NCI-H774 (cell line): Measurements from ENCODE around the gene EMB.
"Not testable (repeated sequence)": the region's sequence is repeated elsewhere in the genome, so short reads cannot be mapped to it uniquely, and the experiment has no call there.

Source experiments
- DNase-seq: peaks from one replicate; lab custom pipeline; 2025; lab: John Stamatoyannopoulos, UW

The EMB gene

DNA sequence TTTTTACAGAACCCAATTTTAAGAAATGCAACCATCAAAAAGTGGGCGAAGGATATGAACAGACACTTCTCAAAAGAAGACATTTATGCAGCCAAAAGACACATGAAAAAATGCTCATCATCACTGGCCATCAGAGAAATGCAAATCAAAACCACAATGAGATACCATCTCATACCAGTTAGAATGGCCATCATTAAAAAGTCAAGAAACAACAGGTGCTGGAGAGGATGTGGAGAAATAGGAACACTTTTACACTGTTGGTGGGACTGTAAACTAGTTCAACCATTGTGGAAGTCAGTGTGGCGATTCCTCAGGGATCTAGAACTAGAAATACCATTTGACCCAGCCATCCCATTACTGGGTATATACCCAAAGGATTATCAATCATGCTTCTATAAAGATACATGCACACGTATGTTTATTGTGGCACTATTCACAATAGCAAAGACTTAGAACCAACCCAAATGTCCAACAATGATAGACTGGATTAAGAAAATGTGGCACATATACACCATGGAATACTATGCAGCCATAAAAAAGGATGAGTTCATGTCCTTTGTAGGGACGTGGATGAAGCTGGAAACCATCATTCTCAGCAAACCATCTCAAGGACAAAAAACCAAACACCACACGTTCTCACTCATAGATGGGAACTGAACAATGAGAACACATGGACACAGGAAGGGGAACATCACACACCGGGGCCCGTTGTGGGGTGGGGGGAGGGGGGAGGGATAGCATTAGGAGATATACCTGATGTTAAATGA is 19.7 kb downstream of the EMB start:
- not testable (repeated sequence) for DNase-seq

DNA sequence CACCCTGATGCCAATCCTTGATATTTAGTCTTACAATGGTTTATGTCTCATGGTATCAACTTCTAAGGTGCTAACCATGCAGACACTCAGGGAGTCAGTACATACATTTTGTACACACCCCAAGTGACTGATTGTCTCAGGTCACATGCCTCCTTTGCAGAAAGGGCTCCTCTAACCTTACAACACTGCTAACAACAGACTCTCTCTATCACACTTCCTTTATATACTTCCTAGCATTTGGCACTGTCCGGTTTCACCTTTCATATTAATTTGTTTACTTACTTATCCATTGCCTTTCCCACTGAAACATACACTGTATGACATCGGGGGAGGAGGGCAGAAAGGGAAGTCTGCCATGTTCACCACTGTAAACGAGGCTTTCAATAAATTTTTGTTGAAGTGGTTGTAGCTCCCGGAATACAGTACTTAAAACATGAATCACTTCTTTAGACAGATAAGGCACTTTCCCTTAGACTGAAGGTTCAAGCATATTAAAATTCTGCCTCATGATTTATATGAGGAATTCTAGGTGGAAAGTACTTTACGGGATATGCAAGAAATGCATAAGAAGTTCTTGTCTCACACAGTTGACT is 20.6 kb downstream of the EMB start:
- no peak for DNase-seq

DNA sequence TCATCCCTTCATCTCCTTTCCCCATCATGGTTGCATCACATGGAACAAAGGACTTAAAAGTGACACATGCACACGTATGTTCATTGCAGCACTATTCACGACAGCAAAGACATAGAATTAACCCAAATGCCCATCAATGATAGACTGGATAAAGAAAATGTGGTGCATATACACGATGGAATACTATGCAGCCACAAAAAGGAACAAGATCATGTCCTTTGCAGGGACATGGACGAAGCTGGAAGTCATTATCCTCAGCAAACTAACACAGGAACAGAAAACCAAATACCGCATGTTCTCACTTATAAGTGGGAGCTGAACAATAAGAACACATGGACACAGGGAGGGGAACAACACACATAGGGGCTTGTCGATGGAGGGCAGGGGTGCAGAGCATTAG is 21.4 kb downstream of the EMB start:
- DNase-seq: not testable (repeated sequence)

DNA sequence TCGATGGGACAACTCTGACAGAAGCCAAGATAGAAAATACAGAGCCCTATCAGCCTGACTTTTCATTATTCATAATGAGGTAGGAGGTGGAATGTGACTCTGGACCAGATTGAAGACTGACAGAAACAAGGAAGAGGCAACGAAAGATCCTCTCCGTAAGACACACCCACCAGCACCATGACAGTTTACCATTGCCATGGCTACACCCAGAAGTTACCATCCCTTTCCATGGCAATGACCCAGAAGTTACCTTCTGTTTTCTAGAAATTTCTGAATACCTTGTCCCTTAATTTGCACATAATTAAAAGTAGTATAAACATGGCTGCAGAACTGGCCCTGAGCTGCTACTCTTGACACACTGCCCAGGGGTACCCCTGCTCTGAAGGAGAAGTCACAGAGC is 24.5 kb downstream of the EMB start:
- not testable (repeated sequence) for DNase-seq

DNA sequence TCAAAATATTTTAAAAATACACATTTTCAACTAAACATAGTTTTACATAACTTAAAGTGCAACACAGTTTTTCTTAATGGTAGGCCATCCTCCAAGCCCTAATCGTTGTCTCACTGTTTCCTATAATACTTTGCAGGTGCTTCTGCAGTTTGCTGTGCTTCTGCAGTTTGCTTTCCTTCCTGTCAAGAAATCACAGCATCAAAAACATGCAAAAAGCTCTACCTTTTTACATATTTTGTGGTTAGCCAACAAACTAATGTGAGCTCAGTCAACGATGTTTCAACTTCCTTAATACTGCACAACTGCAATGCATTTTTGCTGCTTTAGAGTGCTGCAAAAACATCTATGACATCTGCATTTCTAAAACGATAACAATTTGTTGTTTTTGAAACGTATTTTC is 25.2 kb downstream of the EMB start:
- no peak for DNase-seq

DNA sequence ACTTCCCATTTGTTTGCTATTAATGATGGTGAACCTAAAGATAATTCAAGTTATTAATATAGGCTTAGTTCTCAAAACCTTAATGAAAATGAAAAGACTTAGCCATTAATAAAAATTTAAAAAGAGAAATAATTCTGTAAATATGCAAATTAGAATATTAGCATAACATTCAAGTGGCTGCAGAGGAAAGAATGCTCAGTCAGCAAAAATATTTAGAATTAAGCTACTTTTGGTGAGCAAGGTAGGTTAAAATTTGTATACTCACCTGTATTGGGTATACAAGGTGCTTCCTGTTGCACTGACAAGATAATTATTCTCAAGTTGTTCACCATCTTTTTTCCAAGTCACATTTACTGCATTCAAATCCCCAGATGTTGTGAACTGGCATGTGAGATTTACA is 30.2 kb downstream of the EMB start:
- not testable (repeated sequence) for DNase-seq

DNA sequence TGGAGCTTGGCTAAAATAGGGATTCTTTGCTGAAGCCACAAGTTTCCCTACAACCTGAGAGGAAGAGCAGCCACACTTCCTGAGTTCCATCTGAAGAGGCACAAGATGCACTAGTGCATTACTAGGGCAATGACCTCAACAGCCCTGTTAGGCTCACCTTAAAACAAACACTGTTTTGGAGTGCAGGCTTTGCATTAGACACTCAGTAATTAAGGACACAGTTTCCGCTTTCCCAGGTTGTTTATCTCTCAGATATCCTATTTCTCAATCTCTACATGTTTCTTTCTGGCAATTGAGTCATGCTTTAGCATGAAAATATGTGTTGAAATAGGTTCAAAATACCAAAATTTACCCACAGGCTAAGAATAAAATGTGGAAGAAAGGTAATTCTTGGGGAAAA is 34.2 kb downstream of the EMB start:
- DNase-seq: no peak

DNA sequence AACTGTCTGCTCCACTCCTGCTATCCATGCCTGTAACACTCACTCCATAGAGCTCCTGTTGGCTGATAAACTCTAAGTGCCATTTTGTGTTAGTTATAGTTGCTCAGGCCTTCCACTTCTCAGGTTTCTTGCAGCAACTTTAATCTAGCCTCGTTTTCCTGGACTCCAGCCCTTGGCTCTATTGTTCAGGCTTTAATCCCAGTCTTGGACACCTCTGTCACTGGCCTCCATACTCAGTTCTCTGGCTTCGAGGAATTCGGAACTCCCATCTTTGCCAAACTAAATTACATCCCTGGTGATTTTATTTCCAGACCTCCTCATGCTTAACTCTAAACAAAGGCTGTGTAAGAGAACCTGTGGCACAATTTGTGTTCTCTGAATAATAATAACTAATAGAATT is 39.8 kb downstream of the EMB start:
- no peak for DNase-seq

DNA sequence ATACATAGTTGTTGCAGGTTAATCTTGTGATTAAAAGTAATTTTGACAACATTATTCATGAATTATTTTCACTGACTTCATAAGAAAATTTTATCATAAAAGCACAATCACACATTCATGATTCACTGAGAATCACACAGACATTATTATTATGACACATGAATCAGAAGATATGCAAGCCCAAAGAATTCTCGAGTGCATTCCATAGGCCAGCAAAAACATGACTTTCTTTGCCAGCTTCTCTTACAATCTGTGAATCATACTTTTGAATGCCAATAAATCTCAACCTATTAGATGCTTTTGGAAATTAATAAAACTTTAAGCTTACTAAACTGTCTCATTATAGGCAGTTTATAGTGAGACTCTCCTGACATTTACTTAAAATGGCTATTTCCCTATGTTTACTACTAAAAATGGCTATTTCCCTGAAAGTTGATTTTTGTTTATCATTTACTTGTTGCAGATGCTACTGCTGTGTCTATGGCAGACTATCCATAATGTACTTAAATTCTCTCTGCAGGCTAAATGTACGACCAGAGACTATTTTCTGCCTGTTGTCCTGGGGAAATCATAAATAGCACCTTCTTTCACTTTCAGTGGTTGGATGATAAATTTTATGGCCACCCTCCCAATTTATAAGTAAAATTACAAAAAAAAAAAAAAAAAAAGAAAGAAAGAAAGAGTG is 47.0 kb downstream of the EMB start:
- DNase-seq: not testable (repeated sequence)

DNA sequence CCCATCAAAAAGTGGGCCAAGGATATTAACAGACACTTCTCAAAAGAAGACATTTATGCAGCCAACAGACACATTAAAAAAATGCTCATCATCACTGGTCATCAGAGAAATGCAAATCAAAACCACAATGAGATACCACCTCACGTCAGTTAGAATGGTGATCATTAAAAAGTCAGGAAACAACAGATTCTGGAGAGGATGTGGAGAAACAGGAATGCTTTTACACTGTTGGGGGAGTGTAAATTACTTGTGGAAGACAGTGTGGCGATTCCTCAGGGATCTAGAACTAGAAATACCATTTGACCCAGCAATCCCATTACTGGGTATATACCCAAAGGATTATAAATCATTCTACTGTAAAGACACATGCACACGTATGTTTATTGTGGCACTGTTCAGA is 48.8 kb downstream of the EMB start:
- DNase-seq: not testable (repeated sequence)

DNA sequence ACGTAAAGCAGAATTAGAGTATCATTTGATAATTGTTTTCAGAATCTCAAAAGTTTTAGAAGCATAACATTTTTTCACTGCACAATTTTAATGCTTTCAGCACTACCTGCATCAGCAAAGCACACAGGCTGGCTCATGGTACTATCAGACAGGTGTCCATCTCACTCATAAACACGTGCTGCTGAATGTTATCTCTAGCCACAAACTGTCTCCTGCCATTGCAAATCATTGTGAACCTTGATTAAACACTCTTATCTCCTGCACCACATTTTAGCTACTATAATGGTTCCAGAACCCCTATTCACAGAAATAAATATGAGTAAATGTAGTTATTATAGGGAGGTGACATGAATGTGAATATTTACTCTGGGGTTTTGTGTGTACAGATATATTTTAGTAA is 56.7 kb downstream of the EMB start:
- not testable (repeated sequence) for DNase-seq

DNA sequence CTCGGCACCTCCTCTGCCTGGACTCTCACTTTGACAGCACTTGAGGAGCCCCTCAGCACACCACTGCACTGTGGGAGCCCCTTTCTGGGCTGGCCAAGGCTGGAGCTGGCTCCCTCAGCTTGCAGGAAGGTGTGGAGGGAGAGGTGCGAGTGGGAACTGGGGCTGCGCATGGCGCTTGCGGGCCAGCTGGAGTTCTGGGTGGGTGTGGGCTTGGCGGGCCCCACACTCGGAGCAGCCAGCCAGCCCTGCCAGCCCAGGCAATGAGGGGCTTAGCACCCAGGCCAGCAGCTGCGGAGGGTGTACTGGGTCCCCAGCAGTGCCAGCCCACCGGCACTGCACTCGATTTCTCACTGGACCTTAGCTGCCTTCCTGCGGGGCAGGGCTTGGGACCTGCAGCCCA is 64.4 kb downstream of the EMB start:
- DNase-seq: not testable (repeated sequence)

DNA sequence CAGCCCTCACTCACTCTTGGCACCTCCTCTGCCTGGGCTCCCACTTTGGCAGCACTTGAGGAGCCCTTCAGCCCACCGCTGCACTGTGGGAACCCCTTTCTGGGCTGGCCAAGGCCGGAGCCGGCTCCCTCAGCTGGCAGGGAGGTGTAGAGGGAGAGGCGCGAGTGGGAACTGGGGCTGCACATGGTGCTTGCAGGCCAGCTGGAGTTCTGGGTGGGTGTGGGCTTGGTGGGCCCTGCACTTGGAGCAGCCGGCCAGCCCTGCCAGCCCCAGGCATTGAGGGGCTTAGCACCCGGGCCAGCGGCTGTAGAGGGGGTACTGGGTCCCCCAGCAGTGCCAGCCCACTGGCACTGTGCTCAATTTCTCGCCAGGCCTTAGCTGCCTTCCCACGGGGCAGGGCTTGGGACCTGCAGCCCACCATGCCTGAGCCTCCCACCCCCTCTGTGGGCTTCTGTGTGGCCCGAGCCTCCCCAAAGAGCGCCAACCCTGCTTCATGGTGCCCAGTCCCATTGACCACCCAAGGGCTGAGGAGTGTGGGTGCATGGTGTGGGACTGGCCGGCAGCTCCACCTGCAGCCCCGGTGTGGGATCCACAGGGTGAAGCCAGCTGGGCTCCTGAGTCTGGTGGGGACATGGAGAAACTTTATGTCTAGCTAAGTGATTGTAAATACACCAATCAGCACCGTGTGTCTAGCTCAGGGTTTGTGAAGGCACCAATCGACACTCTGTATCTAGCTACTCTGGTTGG is 71.6 kb downstream of the EMB start:
- DNase-seq: not testable (repeated sequence)

DNA sequence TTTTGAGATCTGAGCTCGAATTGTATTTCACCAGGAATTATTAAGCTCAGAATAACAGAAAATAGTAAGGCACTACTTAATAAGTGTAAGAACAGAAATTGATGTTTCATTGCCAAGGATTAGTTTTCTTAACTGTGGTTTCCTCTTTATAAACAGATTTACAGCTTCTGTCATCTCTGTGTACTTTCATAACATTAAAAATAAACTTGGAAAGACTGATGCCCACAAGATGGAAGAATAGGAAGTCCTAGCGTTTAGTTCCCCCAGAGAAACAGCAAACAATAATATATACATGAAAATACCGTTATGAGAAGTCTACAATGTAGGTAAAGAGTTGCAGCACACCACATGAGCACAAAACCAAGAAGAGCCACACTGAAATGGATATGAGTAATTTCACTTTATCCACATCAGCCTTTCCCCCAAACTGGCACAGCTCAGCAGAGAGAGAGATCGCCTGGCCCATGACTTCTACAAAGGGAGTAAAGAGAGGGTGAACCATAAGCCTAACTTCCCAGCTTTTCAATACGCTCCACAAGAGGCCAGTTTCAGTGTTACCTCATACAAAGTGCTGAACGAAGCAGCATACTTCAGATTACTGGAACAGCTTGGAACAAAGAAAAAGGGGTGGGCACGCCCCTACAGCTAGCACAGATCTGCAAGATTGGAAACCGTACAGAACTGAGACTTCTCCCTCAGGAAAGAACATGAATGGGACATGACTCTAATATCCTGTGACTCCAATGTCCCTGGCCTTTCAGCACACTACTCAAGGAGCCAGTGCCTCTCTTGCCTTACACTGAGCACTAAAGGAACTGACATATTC is 75.4 kb downstream of the EMB start:
- no peak for DNase-seq

DNA sequence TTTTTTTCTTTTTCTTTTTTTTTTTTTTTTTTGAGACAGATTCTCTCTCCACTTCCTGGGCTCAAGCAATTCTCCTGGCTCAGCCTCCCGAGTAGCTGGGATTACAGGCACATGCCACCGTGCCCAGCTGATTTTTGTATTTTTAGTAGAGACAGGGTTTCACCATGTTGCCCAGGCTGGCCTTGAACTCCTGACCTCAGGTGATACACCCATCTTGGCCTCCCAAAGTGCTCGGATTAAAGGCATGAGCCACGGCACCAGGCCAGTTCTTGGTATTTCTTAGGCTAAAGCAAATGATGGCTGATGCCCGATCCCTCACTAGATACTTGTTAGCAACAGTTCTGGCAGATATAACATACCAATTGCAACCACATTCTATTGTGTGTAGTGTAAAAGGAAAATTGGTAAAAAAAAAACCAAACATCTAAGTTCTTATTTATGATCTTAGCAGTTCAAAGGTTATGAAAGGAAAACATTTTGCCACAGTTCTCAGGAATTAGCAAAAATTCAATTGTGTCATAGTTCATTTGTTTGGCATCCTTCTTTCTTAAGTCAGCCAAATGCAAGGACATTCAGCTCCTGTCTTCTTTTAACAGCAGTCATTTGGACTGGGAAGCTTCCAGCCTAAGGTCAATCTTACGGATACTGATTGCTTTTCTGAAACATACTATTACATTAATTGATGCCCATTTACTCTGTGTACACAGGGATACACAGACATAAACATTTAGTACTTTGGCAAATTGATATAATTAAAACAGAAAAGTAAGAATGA is 76.4 kb downstream of the EMB start:
- DNase-seq: not testable (repeated sequence)

DNA sequence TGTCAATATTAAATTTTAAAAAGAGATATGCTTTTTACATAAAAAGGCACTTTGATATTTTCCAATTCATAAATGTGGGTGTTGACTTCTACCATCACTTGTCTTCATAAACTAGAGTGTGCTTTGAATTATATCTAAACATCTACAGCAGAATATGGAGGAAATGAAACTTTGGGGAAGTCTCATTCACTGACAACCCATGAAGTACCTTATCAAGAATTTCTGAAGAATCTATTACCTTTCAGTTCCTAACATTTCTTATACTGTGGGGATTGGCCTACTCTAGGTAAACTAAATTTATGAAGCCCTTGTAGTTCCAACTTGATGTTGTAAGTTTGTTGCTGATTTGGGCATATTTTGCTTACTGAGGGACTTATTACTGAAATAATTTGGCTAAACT is 81.9 kb downstream of the EMB start:
- DNase-seq: no peak

DNA sequence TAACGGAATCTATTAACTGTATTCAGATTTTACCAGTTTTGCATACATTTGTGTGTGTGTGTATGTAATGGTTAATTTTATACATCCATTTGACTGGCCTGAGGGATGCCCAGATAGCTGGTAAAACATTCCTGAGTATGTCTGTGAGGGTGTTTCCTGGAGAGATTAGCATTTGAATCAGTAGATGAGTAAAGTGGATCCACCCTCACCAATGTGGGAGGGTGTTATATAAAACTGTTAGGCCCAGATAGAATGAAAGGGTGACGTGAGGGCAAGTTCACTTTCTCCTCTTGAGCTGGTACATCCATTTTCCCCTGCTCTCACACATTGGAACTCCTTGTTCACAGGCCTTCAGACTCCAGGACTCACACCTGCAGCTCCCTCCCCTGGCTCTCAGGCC is 88.7 kb downstream of the EMB start:
- no peak for DNase-seq
